NCI-H82 treated with DMSO at 0.1 percent for 48 hours (cell line): ENCODE data around the gene VMO1.
"Not testable (repeated sequence)": the region's sequence is repeated elsewhere in the genome, so short reads cannot be mapped to it uniquely, and the experiment has no call there.

Experiments used
- DNase-seq: peaks from one replicate; lab custom pipeline; 2025; ENCODE audit not compliant: unreplicated experiment; lab: John Stamatoyannopoulos, UW

The VMO1 gene

DNA sequence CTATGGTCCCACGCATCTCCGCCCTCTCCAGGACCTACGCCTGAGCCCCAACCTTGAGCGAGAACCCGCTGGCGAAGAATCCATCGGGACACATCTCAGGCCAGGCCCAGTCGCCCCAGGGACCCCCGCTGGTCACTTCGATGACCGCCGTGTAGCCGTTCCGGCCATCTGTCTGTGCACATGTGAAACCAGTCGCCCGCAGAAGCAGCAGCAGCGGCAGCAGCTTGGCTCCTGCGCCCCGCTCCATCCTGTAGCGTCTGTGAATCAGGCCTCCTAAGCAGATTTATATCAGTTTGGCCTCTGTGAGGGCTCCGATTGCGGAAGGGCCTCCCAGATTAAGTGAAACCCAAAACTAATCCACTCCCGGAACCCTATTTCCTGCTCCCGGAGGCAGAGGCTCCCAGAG, at the start of gene VMO1:
TSS of gene VMO1 (minus strand) at position 259 of the 406 bp plus-strand sequence. CDS start at position 247, 12 bp downstream.
- peak; percentile 79 for DNase-seq

DNA sequence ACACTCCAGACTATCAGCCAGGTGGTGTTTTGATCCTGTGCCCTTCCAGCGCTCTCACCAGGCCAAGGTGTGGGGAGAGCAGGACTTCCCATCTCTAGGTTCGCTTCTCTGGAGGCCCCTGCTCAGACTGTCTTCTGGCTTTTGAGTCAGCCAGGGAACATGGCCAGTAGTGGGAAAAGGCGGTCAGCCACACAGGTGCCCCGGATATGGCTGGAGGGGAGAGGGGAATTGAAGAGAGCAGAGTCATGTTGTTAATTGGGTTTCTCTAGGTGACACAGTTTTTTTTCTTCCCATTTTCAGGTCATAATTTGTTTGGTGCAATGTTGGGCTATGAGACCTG, 48.5 kb upstream of the VMO1 start:
- DNase-seq, result no peak

- DNase-seq, result peak; percentile 36
Measured at GRCh38 chr17:4833941-4834680, 47.9 kb upstream of the VMO1 start.

- DNase-seq, result peak; percentile 73
Measured at GRCh38 chr17:4833178-4833940, 47.2 kb upstream of the VMO1 start, which contains the start of gene MINK1. Gene MINK1, plus strand, starts transcription at chr17:4833340. Its CDS starts 244 bp downstream, at chr17:4833584.

DNA sequence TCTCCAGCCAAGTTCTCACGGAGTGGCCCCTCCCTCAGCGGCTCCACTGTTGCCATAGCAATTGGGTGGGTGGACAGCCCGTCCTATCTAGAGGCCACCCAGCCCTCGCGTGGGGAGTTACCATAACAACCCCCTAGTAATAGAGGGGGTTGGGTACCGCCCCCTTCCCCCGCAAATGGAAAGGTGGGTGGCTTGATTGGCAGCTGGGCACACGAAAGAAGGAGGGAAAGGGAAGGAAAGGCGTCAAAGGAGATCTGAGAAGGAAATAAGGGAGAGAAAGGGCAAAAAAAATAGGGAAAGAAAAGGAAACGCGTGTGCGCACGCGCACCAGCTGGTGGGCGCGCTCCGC, 46.6 kb upstream of the VMO1 start:
- not testable (repeated sequence) for DNase-seq

DNA sequence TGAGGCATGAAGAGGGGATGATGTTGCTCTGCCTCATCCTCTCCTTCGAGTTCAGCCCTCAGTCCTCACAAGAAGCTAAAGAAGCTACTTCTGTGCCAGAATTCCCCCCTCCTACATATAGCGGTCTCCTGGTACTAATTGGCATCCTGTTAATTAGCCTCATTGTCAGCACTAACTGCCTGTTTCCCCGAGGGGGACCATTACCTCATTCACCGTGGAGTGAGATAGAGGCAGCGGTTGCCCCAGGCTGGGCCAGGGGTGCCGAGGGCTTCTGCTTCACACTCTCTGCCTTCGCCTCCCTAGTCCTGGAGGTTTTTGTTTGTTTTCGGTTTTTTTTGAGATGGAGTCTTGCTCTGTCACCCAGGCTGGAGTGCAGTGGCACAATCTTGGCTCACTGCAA, 41.2 kb upstream of the VMO1 start:
- DNase-seq, result no peak

DNA sequence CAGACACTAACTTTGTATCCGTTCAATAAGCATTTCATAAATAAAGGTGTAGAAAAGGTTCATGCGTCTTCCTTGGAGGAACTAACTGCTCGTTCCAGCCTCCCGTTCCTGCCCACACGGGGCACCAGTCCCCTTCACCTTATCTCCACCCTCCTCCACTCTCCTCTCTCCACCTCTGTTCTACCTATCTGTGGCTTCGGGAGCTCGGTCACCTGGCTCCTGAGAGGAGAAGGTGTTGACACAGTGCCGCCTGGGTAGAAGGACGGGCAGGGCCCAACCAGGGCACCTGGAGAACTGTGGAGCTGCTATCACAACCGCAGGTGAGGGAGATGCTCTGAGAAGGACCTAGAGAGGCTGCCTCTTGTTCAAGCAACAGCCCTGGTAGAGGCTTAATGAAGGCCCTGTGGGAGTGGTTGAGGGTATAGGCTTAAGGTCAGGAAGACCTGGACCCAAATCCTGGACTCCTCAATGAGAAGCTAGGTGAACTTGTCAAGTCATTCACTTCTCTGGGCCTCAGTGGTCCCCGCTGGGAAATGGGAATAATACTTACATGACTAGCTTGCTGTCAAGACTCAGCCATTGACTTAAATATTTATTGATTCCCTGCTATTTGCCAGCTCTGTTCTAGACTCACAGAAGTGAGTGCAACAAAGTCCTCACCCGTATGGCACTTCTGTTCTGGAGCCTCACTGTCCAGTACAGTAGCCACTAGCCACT, 37.4 kb upstream of the VMO1 start:
- no peak for DNase-seq

DNA sequence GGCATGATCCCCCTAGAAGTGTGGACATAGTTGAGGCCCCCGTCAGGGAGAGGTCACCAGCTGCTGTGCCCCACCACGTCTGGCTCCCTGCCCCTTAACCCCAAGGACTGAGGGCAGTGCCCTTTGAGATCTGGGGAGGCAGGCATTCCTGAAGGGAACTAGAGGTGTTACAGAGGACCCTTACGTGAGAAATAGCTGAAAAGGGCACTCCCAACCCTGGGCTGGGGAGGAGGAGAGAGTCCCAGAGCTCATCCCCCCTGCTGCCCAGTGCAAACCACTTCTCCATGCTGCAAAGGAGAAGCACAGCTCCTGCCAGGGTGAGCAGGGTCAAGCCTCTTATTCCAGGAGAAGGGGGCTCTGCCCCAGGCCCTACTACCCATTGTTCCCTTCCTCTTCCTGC, 36.7 kb upstream of the VMO1 start:
- no peak for DNase-seq

DNA sequence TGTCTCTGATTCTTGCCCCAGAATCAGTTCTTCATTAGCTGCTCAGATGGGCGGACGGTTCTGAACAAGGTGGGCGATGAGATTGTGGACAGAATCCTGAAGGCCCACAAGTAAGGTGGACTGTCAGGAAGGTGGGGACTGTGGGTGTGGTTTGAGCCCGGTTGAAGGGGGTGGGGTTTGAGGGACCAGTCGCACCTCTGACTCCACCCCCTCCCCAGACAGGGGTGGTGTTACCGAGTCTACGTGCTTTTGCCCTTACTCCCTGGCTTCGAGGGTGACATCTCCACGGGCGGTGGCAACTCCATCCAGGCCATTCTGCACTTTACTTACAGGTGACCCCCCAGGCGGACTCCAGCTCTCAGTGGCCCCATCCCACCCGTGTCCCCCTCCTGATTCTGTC, 32.1 kb upstream of the VMO1 start:
- no peak for DNase-seq

DNA sequence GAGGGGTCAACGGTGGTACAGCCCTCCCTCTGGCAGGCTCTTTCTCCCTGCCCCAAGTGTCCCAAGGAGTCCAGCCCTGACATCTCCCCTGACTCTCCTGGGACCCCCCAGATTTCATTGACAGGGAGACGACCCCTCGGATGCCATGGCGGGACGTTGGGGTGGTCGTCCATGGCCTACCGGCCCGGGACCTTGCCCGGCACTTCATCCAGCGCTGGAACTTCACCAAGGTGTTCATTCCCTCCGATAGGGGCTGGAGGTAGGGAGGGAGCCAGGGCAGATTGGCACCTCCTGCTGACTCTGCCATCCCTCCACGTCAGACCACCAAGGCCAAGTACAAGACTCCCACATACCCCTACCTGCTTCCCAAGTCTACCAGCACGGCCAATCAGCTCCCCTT, 30.7 kb upstream of the VMO1 start:
- DNase-seq, result no peak

DNA sequence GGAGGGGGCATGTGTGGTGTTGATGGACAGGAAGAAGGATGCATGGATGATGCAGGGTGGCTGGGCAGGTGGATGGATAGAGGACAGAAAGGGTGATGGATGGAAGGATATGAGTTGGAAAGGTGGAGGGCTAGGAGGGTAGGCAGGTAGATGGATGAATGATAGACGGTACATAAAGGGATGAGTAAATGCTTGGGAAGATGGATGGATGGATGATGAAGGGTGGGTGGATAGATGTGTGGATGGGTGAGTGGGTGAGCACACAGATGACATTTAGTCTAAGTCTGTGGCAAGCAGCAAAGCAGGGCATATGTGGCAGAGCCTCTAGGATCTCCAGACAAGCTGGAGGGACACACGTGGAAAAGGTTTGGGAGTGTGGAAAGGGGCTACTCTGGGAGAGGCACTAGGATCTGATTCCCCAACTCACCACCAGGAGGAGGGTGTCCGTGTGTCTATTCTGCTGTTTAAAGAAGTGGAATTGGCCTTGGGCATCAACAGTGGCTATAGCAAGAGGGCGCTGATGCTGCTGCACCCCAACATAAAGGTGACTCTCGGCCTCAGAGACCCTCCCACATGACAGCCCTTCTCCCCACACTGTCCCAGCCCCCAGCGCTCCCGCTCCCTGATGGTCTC, 29.0 kb upstream of the VMO1 start:
- no peak for DNase-seq

- no peak for DNase-seq
Measured at GRCh38 chr17:4812690-4813089, 26.5 kb upstream of the VMO1 start.

DNA sequence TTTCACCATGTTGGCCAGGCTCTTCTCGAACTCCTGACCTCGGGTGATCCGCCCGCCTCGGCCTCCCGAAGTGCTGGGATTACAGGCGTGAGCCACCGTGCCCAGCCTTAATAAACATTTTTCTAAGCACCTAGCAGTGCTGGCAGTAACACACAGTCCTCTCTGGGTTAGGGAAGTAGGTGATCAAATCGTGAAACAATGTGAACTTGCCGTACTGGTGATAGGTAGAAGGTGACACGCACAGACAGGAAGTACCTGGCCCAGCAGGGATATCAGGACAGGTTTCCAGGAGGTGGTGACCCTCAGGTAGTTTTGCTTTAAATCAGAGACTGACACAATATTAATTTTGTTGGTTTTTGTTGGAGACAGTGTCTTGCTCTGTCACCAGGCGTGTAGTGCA, 25.3 kb upstream of the VMO1 start:
- DNase-seq, result no peak

DNA sequence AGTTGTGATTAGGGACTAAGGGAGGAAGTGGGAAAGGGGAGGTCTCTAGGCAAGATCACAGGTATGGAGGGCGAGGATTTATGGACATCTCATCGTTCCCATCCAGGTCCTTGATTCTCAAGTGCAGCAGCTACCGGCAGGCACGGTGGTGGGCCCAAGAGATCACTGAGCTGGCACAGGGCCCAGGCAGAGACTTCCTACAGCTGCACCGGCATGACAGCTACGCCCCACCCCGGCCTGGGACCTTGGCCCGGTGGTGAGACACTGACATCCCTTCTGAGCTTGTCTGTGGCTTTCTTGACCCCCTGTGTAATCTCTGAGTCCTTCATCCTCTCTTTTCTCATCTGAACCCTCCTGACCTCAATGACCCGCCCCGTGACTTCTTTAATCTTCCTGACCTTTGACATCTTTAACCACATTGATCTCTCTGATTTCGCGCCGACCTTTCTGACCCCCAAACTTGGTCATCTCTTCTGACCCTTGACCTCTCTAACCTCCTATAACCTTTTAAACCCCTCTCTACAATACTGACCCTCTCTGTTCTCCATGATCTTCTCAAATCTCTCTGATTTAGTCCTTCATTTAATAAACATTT, 24.6 kb upstream of the VMO1 start:
- no peak for DNase-seq

DNA sequence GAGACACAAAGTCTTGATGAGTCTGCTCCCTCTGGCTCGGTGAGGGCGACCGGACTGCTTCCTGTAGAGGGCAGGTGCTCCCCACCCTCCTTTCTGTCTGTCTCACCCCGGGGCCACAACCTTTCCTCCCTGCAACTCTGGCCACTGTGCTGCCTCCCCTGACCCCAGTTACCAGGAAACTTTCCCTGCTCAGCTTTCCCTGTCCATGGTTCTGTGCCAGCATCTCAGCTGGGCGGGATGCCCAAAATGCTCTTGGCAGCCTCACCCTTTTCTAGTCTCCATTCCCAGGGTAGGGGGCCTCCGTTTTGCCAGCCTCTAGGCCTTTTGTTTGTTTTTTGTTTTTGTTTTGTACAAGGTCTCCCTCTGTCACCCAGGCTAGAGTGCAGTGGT, 22.2 kb upstream of the VMO1 start:
- DNase-seq, result no peak

DNA sequence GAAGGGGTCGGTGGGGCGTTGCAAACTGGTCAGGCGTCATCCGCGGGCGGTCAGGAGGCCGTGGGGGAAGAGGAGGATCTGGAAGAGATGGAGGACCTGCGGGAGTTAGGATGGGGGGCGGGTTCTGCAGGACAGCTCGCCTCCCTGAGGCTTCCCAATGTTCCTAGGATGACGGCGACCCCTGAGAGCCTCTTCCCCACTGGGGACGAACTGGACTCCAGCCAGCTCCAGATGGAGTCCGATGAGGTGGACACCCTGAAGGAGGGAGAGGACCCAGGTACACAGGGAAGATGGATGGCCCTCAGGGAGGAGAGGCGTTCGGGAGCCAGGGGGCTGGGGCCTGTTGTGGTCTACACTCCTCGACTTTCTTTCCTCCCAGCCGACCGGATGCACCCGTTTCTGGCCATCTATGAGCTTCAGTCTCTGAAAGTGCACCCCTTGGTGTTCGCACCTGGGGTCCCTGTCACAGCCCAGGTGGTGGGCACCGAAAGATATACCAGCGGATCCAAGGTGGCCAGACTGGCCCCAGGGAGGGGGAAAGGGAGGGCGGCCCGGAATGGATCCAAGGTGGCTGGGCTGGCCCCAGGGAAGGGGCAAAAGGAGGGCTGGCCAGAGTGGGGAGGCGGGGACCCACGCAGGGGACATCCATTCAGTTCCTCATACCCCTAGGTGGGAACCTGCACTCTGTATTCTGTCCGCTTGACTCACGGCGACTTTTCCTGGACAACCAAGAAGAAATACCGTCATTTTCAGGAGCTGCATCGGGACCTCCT, 21.6 kb upstream of the VMO1 start:
- DNase-seq, result no peak

- peak; percentile 72 for DNase-seq
Measured at GRCh38 chr17:4806777-4807604, 20.8 kb upstream of the VMO1 start, which contains the start of gene PLD2. Gene PLD2, plus strand, starts transcription at chr17:4807152. Its CDS starts 621 bp downstream, at chr17:4807773.

DNA sequence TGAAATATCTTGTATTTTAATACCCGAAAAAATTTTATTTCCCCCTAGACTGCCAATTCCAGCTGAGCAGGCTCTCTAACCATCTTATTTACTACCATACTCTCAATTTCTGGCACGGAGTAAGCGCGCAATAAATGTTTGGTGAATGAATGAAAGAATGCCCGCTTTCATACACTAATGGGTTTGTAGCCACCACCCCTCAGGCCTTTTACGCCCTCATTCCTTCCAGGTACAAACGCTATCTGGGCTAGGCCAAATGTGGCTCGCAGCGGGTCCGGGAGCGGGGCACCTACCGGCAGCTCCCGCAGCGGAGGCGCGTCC, 20.3 kb upstream of the VMO1 start:
- DNase-seq, result no peak

GRCh38 chr17:4802228-4802627, 16.1 kb upstream of the VMO1 start, which contains the start of gene C17orf114:
Gene C17orf114, minus strand, starts transcription at chr17:4802328.
- no peak for DNase-seq
